IMR-90 (cell line): Measurements from ENCODE around the gene AMBN. TPM values are rescaled to one million over a fixed set of nuclear protein-coding genes. Genes with fewer than 3 reads are reported as not detected.

Source experiments
- ATAC-seq: fragments of 200-7000 bp; cut with Tn5 transposase; 2 replicates; pipeline ENCODE4 v1.9.1; 2020; ENCODE audit warnings: low read depth, mild to moderate bottlenecking, moderate library complexity
- BruUV-seq: library from RNA; stranded (reverse); fragments of 400-500 nt; replicated peaks from 2 replicates; lab custom pipeline; 2021; lab: Mats Ljungman, UMichigan
- CTCF ChIA-PET: fragments of 300-600 bp; formaldehyde crosslinking; extraction: SDS; loops from one replicate; lab custom pipeline; 2021; ENCODE audit warnings: antibody characterized with exemption; lab: Yijun Ruan, JAX
- POLR2A ChIA-PET: fragments of 300-600 bp; sonication (Branson Sonifier 250); formaldehyde crosslinking; loops from one replicate; lab custom pipeline; 2022; ENCODE audit warnings: antibody characterized with exemption; ENCODE audit not compliant: unreplicated experiment; lab: Charles Lee
- DNase-seq: peaks from one replicate; pipeline ENCODE4 v3.0.0; 2013
- H2AFZ ChIP-seq: replicated peaks from 2 replicates; pipeline ENCODE3; 2013; ENCODE audit warnings: low read length, mild to moderate bottlenecking; ENCODE audit not compliant: poor library complexity
- H2AK5ac ChIP-seq: 2 replicates; pipeline ENCODE4 v1.6.1; 2013; ENCODE audit warnings: low read depth, low read length, inconsistent platforms
- H2AK9ac ChIP-seq: replicated peaks from 2 replicates; pipeline ENCODE3; 2013; ENCODE audit warnings: mild to moderate bottlenecking, low read depth, low read length, moderate library complexity; ENCODE audit not compliant: poor library complexity
- H2BK120ac ChIP-seq: 2 replicates; pipeline ENCODE4 v1.6.1; 2013; ENCODE audit warnings: low read depth, low read length, inconsistent platforms
- H2BK15ac ChIP-seq: 3 replicates; pipeline ENCODE4 v1.6.1; 2013; ENCODE audit warnings: low read depth, low read length, inconsistent platforms
- H2BK20ac ChIP-seq: 2 replicates; pipeline ENCODE4 v1.6.1; 2013; ENCODE audit warnings: low read depth, mild to moderate bottlenecking, inconsistent platforms, low read length, moderate library complexity
- H2BK5ac ChIP-seq: 2 replicates; pipeline ENCODE4 v1.6.1; 2013; ENCODE audit warnings: mild to moderate bottlenecking, low read depth, low read length, inconsistent platforms; ENCODE audit not compliant: poor library complexity, severe bottlenecking
- H3K14ac ChIP-seq: replicated peaks from 2 replicates; pipeline ENCODE4 v1.6.1; 2013; ENCODE audit warnings: low read depth, low read length, inconsistent platforms
- H3K18ac ChIP-seq: 2 replicates; pipeline ENCODE4 v1.6.1; 2013; ENCODE audit warnings: low read depth, low read length, control low read depth
- H3K23ac ChIP-seq: 2 replicates; pipeline ENCODE4 v1.6.1; 2013; ENCODE audit warnings: low read depth, low read length, inconsistent platforms
- H3K27ac ChIP-seq: 2 replicates; pipeline ENCODE4 v1.5.1; 2013; ENCODE audit warnings: mild to moderate bottlenecking, control low read depth, low read length; ENCODE audit not compliant: insufficient read depth
- H3K27me3 ChIP-seq: 2 replicates; pipeline ENCODE4 v1.6.1; 2013; ENCODE audit warnings: low read length; ENCODE audit not compliant: control insufficient read depth, insufficient read depth
- H3K36me3 ChIP-seq: 2 replicates; pipeline ENCODE4 v1.6.1; 2013; ENCODE audit warnings: low read length, mixed read lengths; ENCODE audit not compliant: control insufficient read depth, insufficient read depth
- H3K4ac ChIP-seq: 2 replicates; pipeline ENCODE4 v1.6.1; 2013; ENCODE audit warnings: low read depth, low read length, inconsistent platforms
- H3K4me1 ChIP-seq: 2 replicates; pipeline ENCODE4 v1.6.1; 2013; ENCODE audit warnings: low read length, mixed read lengths; ENCODE audit not compliant: control insufficient read depth, insufficient read depth
- H3K4me2 ChIP-seq: 2 replicates; pipeline ENCODE4 v1.6.1; 2013; ENCODE audit warnings: low read depth, mild to moderate bottlenecking, control low read depth, low read length, moderate library complexity
- H3K4me3 ChIP-seq: 2 replicates; pipeline ENCODE4 v1.5.1; 2013; ENCODE audit warnings: low read depth, mild to moderate bottlenecking, control low read depth, low read length, moderate library complexity; ENCODE audit not compliant: insufficient read depth
- H3K56ac ChIP-seq: 2 replicates; pipeline ENCODE4 v1.6.1; 2013; ENCODE audit warnings: low read length, inconsistent platforms; ENCODE audit not compliant: insufficient read depth; ENCODE audit errors: extremely low read depth
- H3K79me1 ChIP-seq, 2 experiments: 2 replicates each; pipeline ENCODE4 v1.6.1; 2013; ENCODE audit warnings: low read length in 2 of 2, inconsistent platforms in 1 of 2, low read depth in 1 of 2
- H3K9ac ChIP-seq: 2 replicates; pipeline ENCODE4 v1.6.1; 2013; ENCODE audit warnings: low read depth, low read length, control low read depth
- H3K9me1 ChIP-seq: 2 replicates; pipeline ENCODE4 v1.6.1; 2013; ENCODE audit warnings: low read length, inconsistent platforms; ENCODE audit not compliant: insufficient read depth
- H3K9me3 ChIP-seq: 2 replicates; pipeline ENCODE4 v1.6.1; 2013; ENCODE audit warnings: low read length; ENCODE audit not compliant: control insufficient read depth, insufficient read depth
- H4K20me1 ChIP-seq: 2 replicates; pipeline ENCODE4 v1.6.1; 2013; ENCODE audit warnings: low read length, inconsistent platforms; ENCODE audit not compliant: insufficient read depth
- H4K5ac ChIP-seq: 2 replicates; pipeline ENCODE4 v1.6.1; 2013; ENCODE audit warnings: mild to moderate bottlenecking, low read depth, low read length, control low read depth
- H4K8ac ChIP-seq, 2 experiments: 2 replicates each; pipeline ENCODE4 v1.6.1; 2013; ENCODE audit warnings: low read depth in 2 of 2, low read length in 2 of 2, control low read depth in 1 of 2, inconsistent platforms in 1 of 2
- H4K91ac ChIP-seq: 2 replicates; pipeline ENCODE4 v1.6.1; 2013; ENCODE audit warnings: low read depth, low read length, inconsistent platforms; ENCODE audit not compliant: insufficient read depth
- FOS ChIP-seq: fragments of 150-350 bp; IDR thresholded peaks from 2 replicates; pipeline ENCODE4 v1.6.1; 2016; ENCODE audit warnings: low read depth, low read length
- MXI1 ChIP-seq: IDR thresholded peaks from 2 replicates; pipeline ENCODE4 v1.6.1; 2012; ENCODE audit warnings: low read depth, mild to moderate bottlenecking, low read length, moderate library complexity, borderline replicate concordance
- dilution Hi-C: fragments of 300-500 bp; cut with HindIII; formaldehyde crosslinking; loops from one replicate; pipeline ENCODE4 v1.14.3; 2018; ENCODE audit warnings: low sequenced_read_pairs; ENCODE audit not compliant: unreplicated experiment
- in situ Hi-C: fragments of 300-500 bp; cut with MboI; formaldehyde crosslinking; loops from 3 replicates; pipeline ENCODE4 v1.14.3; 2019; ENCODE audit warnings: low sequenced_read_pairs, inconsistent platforms, mixed read lengths
- intact Hi-C: fragments of 100-400 bp; cut with micrococcal nuclease; formaldehyde crosslinking; loops from 2 replicates; pipeline ENCODE4 v1.10.0; 2022
- polyA plus RNA-seq, 3 experiments: library from polyadenylated mRNA; depleted of rRNA; stranded (reverse); fragments of >200 nt; gene quantifications; 2 replicates each; pipeline ENCODE4 v1.2.3, GENCODE V29; 2012; ENCODE audit warnings: low replicate concordance in 1 of 3
- total RNA-seq: library from RNA; depleted of rRNA; stranded (reverse); fragments of >200 nt; gene quantifications from 2 replicates; pipeline ENCODE4 v1.2.3, GENCODE V29; 2012

AMBN gene
- total and polyA plus RNA-seq, 2 of the 4 experiments (the other 2 are of a cell fraction), result not detected

DNA sequence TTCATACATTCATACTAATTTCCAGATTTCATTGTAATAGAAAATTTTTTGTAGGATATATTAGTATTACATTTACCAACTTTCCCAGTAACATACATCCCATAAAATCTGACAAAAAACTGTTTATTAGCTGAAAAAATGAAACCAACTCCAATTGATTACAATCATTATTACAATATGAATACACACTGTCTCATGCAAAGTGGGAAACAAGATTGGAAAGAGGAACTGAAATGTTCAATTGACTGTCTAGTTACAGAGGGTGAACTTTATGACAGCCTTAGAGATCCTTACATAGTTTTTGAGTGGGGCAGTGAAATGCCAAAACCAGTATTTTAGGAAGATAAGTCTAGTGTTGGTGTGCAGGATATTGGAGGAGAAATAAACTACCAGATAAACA, 2.3 kb upstream of the AMBN start:
- ATAC-seq, result no peak
- in situ Hi-C loops, result no loop called here
- POLR2A ChIA-PET, result no interaction called here

More for the DNA sequence above, 2.3 kb upstream of the AMBN start:
- Histone ChIP-seq H3K79me1 (no peaks in the 10 kb centered on the region), H4K20me1 (no peaks in the 10 kb centered on the region), H2AFZ (no peak overlapping the region), H4K5ac (no peak overlapping the region), H3K4me3 (no peak overlapping the region), H2BK5ac (no peak overlapping the region), H3K4me1 (no peaks in the 10 kb centered on the region), H4K8ac (no peak overlapping the region), H3K18ac (no peak overlapping the region), H3K9ac (no peak overlapping the region), H3K9me3 (no peaks in the 10 kb centered on the region), H3K4ac (no peak overlapping the region), H3K9me1 (no peaks in the 10 kb centered on the region), H3K56ac (no peak overlapping the region), H2BK20ac (no peak overlapping the region), H4K91ac (no peak overlapping the region), H3K36me3 (no peaks in the 10 kb centered on the region), H3K4me2 (no peak overlapping the region), H3K27ac (no peak overlapping the region), H2BK15ac (no peak overlapping the region), H3K14ac (no peak overlapping the region), H2BK120ac (no peak overlapping the region), H2AK5ac (no peak overlapping the region), H3K23ac (no peak overlapping the region), H3K27me3 (peaks cover 3% of the 10 kb centered on the region), H2AK9ac (no peak overlapping the region)
- BruUV-seq, result no TSS peak
- intact Hi-C loops (no loop called here), dilution Hi-C loops (no loop called here)
- DNase-seq, result no peak
- TF ChIP-seq FOS, result no peak
- TF ChIP-seq MXI1, result no peak
- CTCF ChIA-PET, result no interaction called here
